Measurements from ENCODE around the gene RFXANK.
"Not testable (repeated sequence)": the region's sequence is repeated elsewhere in the genome, so short reads cannot be mapped to it uniquely, and the experiment has no call there.

The RFXANK gene

GRCh38 chr19:19207637-19208572 lies 15.8 kb downstream of the RFXANK start:
- no peak for DNase-seq

- no peak for DNase-seq
These were observed 17.3 kb downstream of the RFXANK start for GRCh38 chr19:19209372-19209771.

GRCh38 chr19:19211499-19212420 lies 19.7 kb downstream of the RFXANK start, which contains the start of gene NCAN:
Gene NCAN (plus strand): TSS chr19:19211958. CDS start chr19:19216954, 4,996 bp downstream.
- no peak for DNase-seq

GRCh38 chr19:19212916-19213315 lies 20.9 kb downstream of the RFXANK start:
- no peak for DNase-seq

- DNase-seq = no peak
These were observed 21.5 kb downstream of the RFXANK start for GRCh38 chr19:19213426-19214158.

GRCh38 chr19:19214159-19214490 lies 22.1 kb downstream of the RFXANK start:
- no peak for DNase-seq

- DNase-seq = no peak
These were observed 22.8 kb downstream of the RFXANK start for GRCh38 chr19:19214892-19215291.

GRCh38 chr19:19215792-19216191 lies 23.7 kb downstream of the RFXANK start:
- no peak for DNase-seq

- no peak for DNase-seq
These were observed 25.0 kb downstream of the RFXANK start for GRCh38 chr19:19217099-19217498.

- DNase-seq = no peak
These were observed 26.9 kb downstream of the RFXANK start for GRCh38 chr19:19218911-19219310.

GRCh38 chr19:19221000-19221399 lies 28.9 kb downstream of the RFXANK start:
- DNase-seq = not testable (repeated sequence)

GRCh38 chr19:19223060-19223459 lies 31.0 kb downstream of the RFXANK start:
- no peak for DNase-seq

- no peak for DNase-seq
These were observed 31.6 kb downstream of the RFXANK start for GRCh38 chr19:19223636-19224035.

GRCh38 chr19:19224150-19224851 lies 32.2 kb downstream of the RFXANK start:
- DNase-seq = no peak

GRCh38 chr19:19224852-19225494 lies 32.9 kb downstream of the RFXANK start:
- DNase-seq = peak; percentile 81

- DNase-seq = no peak
These were observed 34.1 kb downstream of the RFXANK start for GRCh38 chr19:19226204-19226603.

GRCh38 chr19:19226663-19227062 lies 34.6 kb downstream of the RFXANK start:
- no peak for DNase-seq

- no peak for DNase-seq
These were observed 35.2 kb downstream of the RFXANK start for GRCh38 chr19:19227217-19227616.

- DNase-seq = no peak
These were observed 37.6 kb downstream of the RFXANK start for GRCh38 chr19:19229701-19230100.

- no peak for DNase-seq
These were observed 38.9 kb downstream of the RFXANK start for GRCh38 chr19:19230999-19231398.

- DNase-seq = no peak
These were observed 40.2 kb downstream of the RFXANK start for GRCh38 chr19:19232261-19232721.

All from CD4-positive, alpha-beta T cell treated with Interleukin-12 subunit alpha and Interleukin-12 subunit beta, for 1 hour (primary cell).